C4-2B (cell line): ENCODE results near the gene SCP2.
"Not testable (repeated sequence)": the region's sequence is repeated elsewhere in the genome, so short reads cannot be mapped to it uniquely, and the experiment has no call there.

Source experiments
- CTCF ChIP-seq: fragments of 450-650 bp; conservative IDR thresholded peaks from 2 replicates; pipeline ENCODE4 v1.5.1; 2017; ENCODE audit warnings: mild to moderate bottlenecking
- ZFX ChIP-seq: fragments of 450-650 bp; IDR thresholded peaks from 2 replicates; pipeline ENCODE4 v1.6.1; 2017

DNA sequence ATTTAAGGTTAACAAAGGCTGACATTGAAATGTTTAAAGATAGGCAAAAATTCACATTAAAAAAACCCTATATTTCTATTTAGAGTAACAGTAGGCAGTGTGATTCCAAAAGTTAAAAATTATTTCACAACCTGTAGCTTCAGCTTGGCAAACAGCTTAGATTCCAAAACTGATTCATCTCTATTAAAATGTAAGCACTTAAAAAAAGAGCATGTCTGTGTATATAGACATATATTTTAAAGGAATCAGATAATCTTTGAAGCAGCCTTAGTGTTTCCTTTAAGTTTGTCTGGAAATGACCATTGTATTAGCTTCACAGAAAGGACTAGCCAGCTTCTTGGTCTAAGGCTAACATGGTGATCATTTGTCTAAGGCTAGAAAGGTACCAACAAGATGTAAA, 65.7 kb downstream of the SCP2 start:
- TF ChIP-seq CTCF, ZFX: not testable (repeated sequence)
